22Rv1 (cell line): Measurements from ENCODE around the gene CORO2B.

Experiments used
- CTCF ChIP-seq: fragments of 450-650 bp; IDR thresholded peaks from 2 replicates; pipeline ENCODE4 v1.5.1; 2017; ENCODE audit warnings: mild to moderate bottlenecking
- ZFX ChIP-seq: fragments of 450-650 bp; IDR thresholded peaks from 2 replicates; pipeline ENCODE4 v1.6.1; 2017; ENCODE audit warnings: antibody characterized with exemption, borderline replicate concordance

- TF ChIP-seq CTCF (no peak), ZFX (no peak)
Measured at GRCh38 chr15:68597581-68597980, 18.8 kb downstream of the CORO2B start.
